Inflammatory macrophage treated with lipopolysaccharide for 1 hour (primary cell): ENCODE results near the gene B3GNT8.
"Not testable (repeated sequence)": the region's sequence is repeated elsewhere in the genome, so short reads cannot be mapped to it uniquely, and the experiment has no call there.

Experiments
- DNase-seq, 2 donors: peaks; one replicate each; pipeline ENCODE4 v3.0.0-alpha.2; 2020 to 2022

B3GNT8 gene

DNA sequence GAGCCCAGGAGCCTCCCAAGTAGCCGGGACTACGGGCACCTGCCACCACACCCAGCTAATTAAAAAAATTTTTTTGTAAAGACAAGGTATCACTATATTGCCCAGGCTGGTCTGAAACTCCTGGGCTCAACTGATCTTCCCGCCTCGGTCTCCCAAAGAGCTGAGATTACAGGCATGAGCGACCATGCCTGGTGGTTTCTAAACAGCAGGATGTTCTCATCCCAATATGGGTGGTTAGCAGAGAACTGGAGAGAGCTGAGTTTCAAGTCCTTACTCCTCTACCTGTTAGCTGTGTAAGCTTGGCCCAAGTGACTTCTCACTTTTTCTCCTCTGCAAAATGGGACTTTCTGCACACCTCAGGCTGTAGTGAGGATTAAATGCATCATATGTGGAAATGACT is 42.8 kb downstream of the B3GNT8 start:
- DNase-seq = no peak

DNA sequence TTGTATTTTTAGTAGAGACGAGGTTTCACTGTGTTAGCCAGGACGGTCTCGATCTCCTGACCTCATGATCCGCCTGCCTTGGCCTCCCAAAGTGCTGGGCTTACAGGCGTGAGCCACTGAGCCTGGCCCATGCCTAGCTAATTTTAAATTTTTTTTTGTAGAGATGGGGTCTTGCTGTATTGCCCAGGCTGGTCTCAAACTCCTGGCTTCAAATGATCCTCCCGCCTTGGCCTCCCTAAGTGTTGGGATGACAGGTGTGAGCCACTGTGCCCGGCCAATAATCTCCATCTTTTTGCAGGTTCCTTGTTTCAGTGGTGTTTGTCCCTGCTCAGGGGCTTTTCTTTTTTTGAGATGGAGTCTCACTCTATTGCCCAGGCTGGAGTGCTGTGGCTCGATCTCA is 45.6 kb downstream of the B3GNT8 start:
- DNase-seq = not testable (repeated sequence)

DNA sequence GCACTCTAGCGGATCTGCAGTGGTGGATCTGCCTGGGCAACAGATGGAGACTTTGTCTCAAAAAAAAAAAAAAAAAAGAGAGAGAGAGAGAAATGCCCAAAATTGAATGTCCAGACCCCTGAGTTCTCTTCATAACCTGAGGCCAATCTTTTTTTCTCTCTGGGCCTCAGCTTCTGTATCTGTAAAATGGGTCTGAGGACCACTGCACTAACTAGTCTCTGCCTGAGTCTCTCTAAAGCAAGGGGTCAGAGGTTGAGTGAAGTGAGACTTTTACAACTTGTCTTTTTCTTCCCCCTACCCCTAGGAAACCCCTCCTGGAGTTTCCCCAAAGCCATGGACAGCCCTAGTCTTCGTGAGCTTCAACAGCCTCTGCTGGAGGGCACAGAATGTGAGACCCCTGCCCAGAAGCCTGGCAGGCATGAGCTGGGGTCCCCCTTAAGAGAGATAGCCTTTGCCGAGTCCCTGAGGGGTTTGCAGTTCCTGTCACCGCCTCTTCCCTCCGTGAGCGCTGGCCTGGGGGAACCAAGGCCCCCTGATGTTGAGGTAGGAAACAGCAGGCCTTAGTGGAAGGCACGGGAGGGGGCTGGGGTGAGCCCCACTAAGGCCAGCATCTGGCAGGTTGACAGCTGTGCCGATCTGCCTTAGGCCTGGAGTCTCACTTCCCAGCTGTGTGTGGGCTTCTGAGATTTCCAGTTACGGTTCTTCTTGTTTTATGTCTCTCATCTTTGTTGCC is 49.0 kb downstream of the B3GNT8 start:
- DNase-seq = no peak

DNA sequence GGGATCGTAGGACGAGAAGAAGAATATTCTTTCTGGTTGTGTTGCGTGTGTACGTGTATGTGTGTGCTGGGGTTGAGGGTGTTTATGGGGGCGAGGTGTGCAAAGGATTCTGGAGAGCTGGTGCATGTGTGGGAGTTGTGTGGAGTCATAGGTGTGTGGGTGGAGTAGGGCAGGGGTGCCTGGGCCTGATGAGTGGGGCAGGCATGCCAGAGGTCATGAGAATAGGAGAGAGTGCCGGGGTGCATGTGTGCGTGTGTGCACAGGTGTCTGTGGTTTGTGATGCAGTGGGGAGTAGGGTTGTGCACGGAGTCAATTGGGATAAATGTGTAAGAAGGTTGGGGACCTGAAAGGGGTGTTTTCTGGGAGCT is 50.2 kb downstream of the B3GNT8 start:
- DNase-seq = peak; percentile 53 to 78

DNA sequence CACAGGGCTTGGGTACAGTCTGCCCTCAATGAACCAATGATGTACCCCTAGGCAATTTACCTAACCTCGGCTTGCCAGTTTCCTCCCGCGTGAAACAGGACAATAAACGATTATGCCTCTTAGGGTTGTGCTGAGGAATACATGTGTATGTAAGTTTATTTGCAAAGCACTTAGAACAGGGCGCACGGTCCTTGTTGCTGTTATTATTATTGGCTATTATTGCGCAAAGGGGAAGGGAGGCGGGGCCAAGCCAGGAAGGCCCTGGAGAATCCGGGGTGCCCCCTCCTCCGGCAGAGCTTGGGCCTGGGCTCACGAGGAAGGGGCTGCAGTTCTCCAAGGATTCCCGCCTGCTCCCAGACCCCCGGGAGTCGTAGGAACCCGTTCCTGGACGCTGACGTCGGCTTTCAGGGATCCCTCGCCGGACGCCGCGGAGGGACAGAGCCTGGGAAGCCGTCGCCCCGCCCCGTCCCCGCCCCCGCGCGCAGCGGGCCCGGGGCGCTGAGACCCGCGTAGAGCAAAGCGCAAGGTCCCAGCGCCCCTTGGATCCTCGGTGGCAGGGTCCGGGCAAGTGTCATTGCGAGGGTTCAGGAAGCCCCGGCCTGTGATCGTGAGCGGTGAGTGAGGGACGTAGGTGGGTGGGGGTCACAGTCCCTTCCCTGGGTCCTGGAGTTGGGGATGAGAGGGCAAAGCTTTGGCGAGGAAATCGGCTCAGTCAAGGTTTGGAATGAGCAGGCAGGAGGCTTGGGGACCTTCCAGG is 50.8 kb downstream of the B3GNT8 start, which contains the start of gene TMEM91:
TMEM91 (plus strand) TSS at position 293 of the 757 bp plus-strand sequence. CDS start 1,777 bp downstream, outside the sequence.
- peak in 1 of 2 donors; percentile 45 for DNase-seq
